ENCODE data around the gene CDRT4. TPM values are rescaled to one million over a fixed set of nuclear protein-coding genes. Genes with fewer than 3 reads are reported as not detected.
"Not testable (repeated sequence)": the region's sequence is repeated elsewhere in the genome, so short reads cannot be mapped to it uniquely, and the experiment has no call there.

Gene CDRT4
- total RNA-seq, 1 donor from 2014 or later = 9.1 TPM

DNA sequence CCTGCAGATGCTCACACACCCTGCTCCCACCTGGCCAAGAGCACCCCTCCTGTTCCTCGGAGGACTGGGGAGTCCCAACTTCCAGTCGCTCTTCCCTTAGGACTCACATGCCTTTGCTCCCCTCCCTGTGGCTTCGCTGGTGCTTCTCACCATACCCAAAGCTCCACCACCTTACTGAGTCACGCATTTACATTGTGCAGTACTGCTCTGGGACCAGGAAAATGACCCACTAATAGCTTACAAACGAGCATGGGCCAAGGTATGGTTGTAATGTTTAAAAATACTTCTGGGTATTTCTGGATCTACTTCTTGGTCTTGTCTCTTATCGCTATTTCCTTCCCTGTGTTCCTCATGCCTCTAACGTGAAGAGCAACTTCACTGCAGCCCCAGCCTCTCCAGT lies 41.0 kb upstream of the CDRT4 start:
- Mint-ChIP-seq H3K27me3 (ENCODE audit: low read depth) (no peaks in the 10 kb centered on the region), H3K4me3 (ENCODE audit: unreplicated experiment) (no peak overlapping the region), H3K4me1 (ENCODE audit: low read depth) (peaks cover 47% of the 10 kb centered on the region), H3K27ac (ENCODE audit: unreplicated experiment) (peak overlapping the region; percentile 79), H3K36me3 (ENCODE audit: low read depth) (peaks cover 7% of the 10 kb centered on the region), H3K9me3 (ENCODE audit: low read depth) (no peaks in the 10 kb centered on the region)
- TF ChIP-seq, protein P1, sequence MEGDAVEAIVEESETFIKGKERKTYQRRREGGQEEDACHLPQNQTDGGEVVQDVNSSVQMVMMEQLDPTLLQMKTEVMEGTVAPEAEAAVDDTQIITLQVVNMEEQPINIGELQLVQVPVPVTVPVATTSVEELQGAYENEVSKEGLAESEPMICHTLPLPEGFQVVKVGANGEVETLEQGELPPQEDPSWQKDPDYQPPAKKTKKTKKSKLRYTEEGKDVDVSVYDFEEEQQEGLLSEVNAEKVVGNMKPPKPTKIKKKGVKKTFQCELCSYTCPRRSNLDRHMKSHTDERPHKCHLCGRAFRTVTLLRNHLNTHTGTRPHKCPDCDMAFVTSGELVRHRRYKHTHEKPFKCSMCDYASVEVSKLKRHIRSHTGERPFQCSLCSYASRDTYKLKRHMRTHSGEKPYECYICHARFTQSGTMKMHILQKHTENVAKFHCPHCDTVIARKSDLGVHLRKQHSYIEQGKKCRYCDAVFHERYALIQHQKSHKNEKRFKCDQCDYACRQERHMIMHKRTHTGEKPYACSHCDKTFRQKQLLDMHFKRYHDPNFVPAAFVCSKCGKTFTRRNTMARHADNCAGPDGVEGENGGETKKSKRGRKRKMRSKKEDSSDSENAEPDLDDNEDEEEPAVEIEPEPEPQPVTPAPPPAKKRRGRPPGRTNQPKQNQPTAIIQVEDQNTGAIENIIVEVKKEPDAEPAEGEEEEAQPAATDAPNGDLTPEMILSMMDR (IDR thresholded peaks at IDR 0.05) = no peak
- DNase-seq (ENCODE audit: low spot score) = no peak

GRCh38 chr17:15507896-15508295 lies 40.5 kb upstream of the CDRT4 start:
- peaks cover 43% of the 10 kb centered on the region for H3K4me1 Mint-ChIP-seq (ENCODE audit: low read depth)
- TF ChIP-seq, protein P1 (IDR thresholded peaks at IDR 0.05) = no peak
- no peak overlapping the region for H3K27ac Mint-ChIP-seq (ENCODE audit: unreplicated experiment)
- H3K27me3 Mint-ChIP-seq (ENCODE audit: low read depth) = no peaks in the 10 kb centered on the region
- no peaks in the 10 kb centered on the region for H3K9me3 Mint-ChIP-seq (ENCODE audit: low read depth)
- H3K36me3 Mint-ChIP-seq (ENCODE audit: low read depth) = peaks cover 7% of the 10 kb centered on the region
- no peak overlapping the region for H3K4me3 Mint-ChIP-seq (ENCODE audit: unreplicated experiment)
- no peak for DNase-seq (ENCODE audit: low spot score)

GRCh38 chr17:15507001-15507400 lies 39.6 kb upstream of the CDRT4 start:
- no peak for DNase-seq (ENCODE audit: low spot score)
- no peak overlapping the region for H3K27ac Mint-ChIP-seq (ENCODE audit: unreplicated experiment)
- TF ChIP-seq, protein P1 (IDR thresholded peaks at IDR 0.05) = no peak
- H3K36me3 Mint-ChIP-seq (ENCODE audit: low read depth) = peaks cover 10% of the 10 kb centered on the region
- H3K27me3 Mint-ChIP-seq (ENCODE audit: low read depth) = no peaks in the 10 kb centered on the region
- H3K4me1 Mint-ChIP-seq (ENCODE audit: low read depth) = peaks cover 40% of the 10 kb centered on the region
- H3K9me3 Mint-ChIP-seq (ENCODE audit: low read depth) = no peaks in the 10 kb centered on the region
- H3K4me3 Mint-ChIP-seq (ENCODE audit: unreplicated experiment) = no peak overlapping the region

- Mint-ChIP-seq H3K4me1 (ENCODE audit: low read depth) (peaks cover 29% of the 10 kb centered on the region), H3K36me3 (ENCODE audit: low read depth) (peaks cover 11% of the 10 kb centered on the region)
- H3K9me3 Mint-ChIP-seq (ENCODE audit: low read depth); H3K27ac Mint-ChIP-seq (ENCODE audit: unreplicated experiment); DNase-seq (ENCODE audit: low spot score); H3K27me3 Mint-ChIP-seq (ENCODE audit: low read depth); H3K4me3 Mint-ChIP-seq (ENCODE audit: unreplicated experiment): not testable (repeated sequence)
Observed at GRCh38 chr17:15505708-15506107, 38.3 kb upstream of the CDRT4 start.

- no peaks in the 10 kb centered on the region for H3K9me3 Mint-ChIP-seq (ENCODE audit: low read depth)
- H3K36me3 Mint-ChIP-seq (ENCODE audit: low read depth) = peaks cover 17% of the 10 kb centered on the region
- H3K4me3 Mint-ChIP-seq (ENCODE audit: unreplicated experiment) = no peak overlapping the region
- peaks cover 13% of the 10 kb centered on the region for H3K4me1 Mint-ChIP-seq (ENCODE audit: low read depth)
- no peak for DNase-seq (ENCODE audit: low spot score)
- no peaks in the 10 kb centered on the region for H3K27me3 Mint-ChIP-seq (ENCODE audit: low read depth)
- TF ChIP-seq, protein P1 (IDR thresholded peaks at IDR 0.05) = no peak
- H3K27ac Mint-ChIP-seq (ENCODE audit: unreplicated experiment) = no peak overlapping the region
Observed at GRCh38 chr17:15503731-15504130, 36.3 kb upstream of the CDRT4 start.

GRCh38 chr17:15502369-15503112 lies 35.1 kb upstream of the CDRT4 start:
- Mint-ChIP-seq H3K27ac (ENCODE audit: unreplicated experiment) (peak overlapping the region; percentile 67), H3K4me1 (ENCODE audit: low read depth) (peaks cover 8% of the 10 kb centered on the region), H3K36me3 (ENCODE audit: low read depth) (peaks cover 22% of the 10 kb centered on the region), H3K4me3 (ENCODE audit: unreplicated experiment) (peak overlapping the region; percentile 23), H3K9me3 (ENCODE audit: low read depth) (no peaks in the 10 kb centered on the region), H3K27me3 (ENCODE audit: low read depth) (no peaks in the 10 kb centered on the region)
- DNase-seq (ENCODE audit: low spot score) = no peak
- TF ChIP-seq, protein P1 (IDR thresholded peaks at IDR 0.05) = peak; percentile 91

Data from chondrocyte (in vitro differentiated cells).